Thoracic aorta (tissue), 2 donors: Measurements from ENCODE around the gene SLC32A1. TPM values are rescaled to one million over a fixed set of nuclear protein-coding genes. Genes with fewer than 3 reads are reported as not detected.

Source experiments
- ATAC-seq: fragments of 150-250 bp; one replicate; pipeline ENCODE4 v1.8.0; 2017; ENCODE audit warnings: low read depth; ENCODE audit not compliant: insufficient number of reproducible peaks, low FRiP score
- DNase-seq: peaks from one replicate; pipeline ENCODE4 v3.0.0-alpha.2; 2020; ENCODE audit warnings: low spot score
- H3K27ac ChIP-seq, 2 donors: fragments of 200-600 bp; sonication (generic); 1 replicate in 1 of 2; 2 replicates in 1 of 2; pipeline ENCODE4 v1.5.1; 2016; ENCODE audit warnings: mild to moderate bottlenecking in 2 of 2, moderate library complexity in 2 of 2
- H3K27me3 ChIP-seq: fragments of 200-600 bp; sonication (generic); replicated peaks from 2 replicates; pipeline ENCODE4 v1.6.0; 2016; ENCODE audit warnings: mild to moderate bottlenecking; ENCODE audit not compliant: insufficient read depth
- H3K36me3 ChIP-seq: fragments of 200-600 bp; sonication (generic); one replicate; pipeline ENCODE4 v1.5.1; 2016
- H3K4me1 ChIP-seq, 2 donors: fragments of 200-600 bp; sonication (generic); 1 replicate in 1 of 2; 2 replicates in 1 of 2; pipeline versions ENCODE4 v1.5.1 to v1.6.0; 2016; ENCODE audit warnings: low read depth in 2 of 2, mild to moderate bottlenecking in 1 of 2; ENCODE audit not compliant: control insufficient read depth in 1 of 2
- H3K4me3 ChIP-seq: fragments of 200-600 bp; sonication (generic); 2 replicates; pipeline ENCODE4 v1.5.1; 2016; ENCODE audit warnings: mild to moderate bottlenecking
- H3K9me3 ChIP-seq: fragments of 200-600 bp; sonication (generic); 2 replicates; pipeline ENCODE4 v1.5.1; 2016
- CTCF ChIP-seq: fragments of 200-600 bp; sonication (generic); IDR thresholded peaks from one replicate; pipeline ENCODE4 v1.5.1; 2019; ENCODE audit warnings: antibody characterized with exemption
- total RNA-seq, 2 donors: library from RNA; depleted of rRNA; stranded (reverse); fragments of >200 nt; gene quantifications; one replicate each; pipeline versions ENCODE4 v1.1.0 to v1.2.3, GENCODE V29; 2016

SLC32A1 gene
- total RNA-seq, 2 donors from 2014 or later, result not detected

DNA sequence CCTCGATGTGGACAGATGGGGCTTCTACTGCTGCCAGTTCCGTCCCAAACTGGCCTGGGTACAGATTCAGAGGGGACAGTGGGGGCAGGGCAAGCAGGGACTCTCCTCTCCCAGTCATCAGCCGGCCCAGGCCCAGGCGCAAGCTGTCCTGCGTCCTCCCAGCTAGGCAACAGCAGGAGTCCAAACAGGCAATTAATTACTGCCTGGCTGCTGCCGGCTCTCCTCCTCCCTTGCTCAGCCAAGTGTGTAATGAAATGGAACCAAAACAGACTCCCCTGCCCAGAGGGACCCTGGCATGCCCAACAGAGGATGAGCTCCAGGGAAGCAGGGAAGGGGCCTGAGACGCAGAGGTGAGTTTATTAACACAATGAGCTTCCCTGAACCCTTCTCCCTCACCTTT lies 17.8 kb upstream of the SLC32A1 start:
- Histone ChIP-seq H3K27me3 (no peaks in the 10 kb centered on the region), H3K27ac (no peak overlapping the region), H3K4me3 (no peak overlapping the region), H3K4me1 (no peaks in the 10 kb centered on the region), H3K36me3 (no peaks in the 10 kb centered on the region), H3K9me3 (no peaks in the 10 kb centered on the region)
- ATAC-seq (no peak), DNase-seq (no peak)
- no peak for TF ChIP-seq CTCF

- DNase-seq, result no peak
- no peak for ATAC-seq
- TF ChIP-seq CTCF, result no peak
- no peaks in the 10 kb centered on the region for H3K36me3 ChIP-seq
- H3K4me3 ChIP-seq, result no peak overlapping the region
- no peaks in the 10 kb centered on the region for H3K9me3 ChIP-seq
- H3K27ac ChIP-seq, result no peak overlapping the region
- H3K27me3 ChIP-seq, result no peaks in the 10 kb centered on the region
- H3K4me1 ChIP-seq, result no peaks in the 10 kb centered on the region
Observed at GRCh38 chr20:38714308-38714707, 10.0 kb upstream of the SLC32A1 start.

GRCh38 chr20:38715646-38716045 lies 8.6 kb upstream of the SLC32A1 start:
- no peaks in the 10 kb centered on the region for H3K9me3 ChIP-seq
- no peak overlapping the region for H3K4me3 ChIP-seq
- TF ChIP-seq CTCF, result no peak
- H3K27me3 ChIP-seq, result peaks cover under 1% of the 10 kb centered on the region
- no peak for DNase-seq
- ATAC-seq, result no peak
- no peaks in the 10 kb centered on the region for H3K36me3 ChIP-seq
- no peak overlapping the region for H3K27ac ChIP-seq
- H3K4me1 ChIP-seq, result no peaks in the 10 kb centered on the region

DNA sequence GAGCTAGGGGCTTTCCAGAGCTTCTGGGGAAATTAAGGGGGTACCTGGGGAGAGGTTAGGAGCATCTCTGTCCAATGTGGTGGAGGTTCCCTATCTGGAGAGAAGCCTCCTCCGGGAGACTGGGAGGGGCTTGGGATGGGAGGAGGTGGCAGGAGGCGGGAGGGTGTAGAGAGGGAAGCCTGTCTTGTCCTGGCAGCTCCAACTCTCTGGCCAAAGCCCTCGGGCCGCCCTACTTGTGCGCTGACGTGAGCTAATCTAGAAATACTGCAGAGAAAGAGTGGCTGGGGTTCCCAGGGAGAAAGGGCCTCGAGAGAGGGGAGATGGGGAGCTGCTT lies 1.6 kb upstream of the SLC32A1 start:
- Histone ChIP-seq H3K36me3 (no peaks in the 10 kb centered on the region), H3K27ac (no peak overlapping the region), H3K4me1 (peaks cover 0 to 18% of the 10 kb centered on the region in 2 donors), H3K27me3 (peaks cover 35% of the 10 kb centered on the region), H3K4me3 (no peak overlapping the region), H3K9me3 (no peaks in the 10 kb centered on the region)
- TF ChIP-seq CTCF, result no peak
- ATAC-seq (no peak), DNase-seq (no peak)

DNA sequence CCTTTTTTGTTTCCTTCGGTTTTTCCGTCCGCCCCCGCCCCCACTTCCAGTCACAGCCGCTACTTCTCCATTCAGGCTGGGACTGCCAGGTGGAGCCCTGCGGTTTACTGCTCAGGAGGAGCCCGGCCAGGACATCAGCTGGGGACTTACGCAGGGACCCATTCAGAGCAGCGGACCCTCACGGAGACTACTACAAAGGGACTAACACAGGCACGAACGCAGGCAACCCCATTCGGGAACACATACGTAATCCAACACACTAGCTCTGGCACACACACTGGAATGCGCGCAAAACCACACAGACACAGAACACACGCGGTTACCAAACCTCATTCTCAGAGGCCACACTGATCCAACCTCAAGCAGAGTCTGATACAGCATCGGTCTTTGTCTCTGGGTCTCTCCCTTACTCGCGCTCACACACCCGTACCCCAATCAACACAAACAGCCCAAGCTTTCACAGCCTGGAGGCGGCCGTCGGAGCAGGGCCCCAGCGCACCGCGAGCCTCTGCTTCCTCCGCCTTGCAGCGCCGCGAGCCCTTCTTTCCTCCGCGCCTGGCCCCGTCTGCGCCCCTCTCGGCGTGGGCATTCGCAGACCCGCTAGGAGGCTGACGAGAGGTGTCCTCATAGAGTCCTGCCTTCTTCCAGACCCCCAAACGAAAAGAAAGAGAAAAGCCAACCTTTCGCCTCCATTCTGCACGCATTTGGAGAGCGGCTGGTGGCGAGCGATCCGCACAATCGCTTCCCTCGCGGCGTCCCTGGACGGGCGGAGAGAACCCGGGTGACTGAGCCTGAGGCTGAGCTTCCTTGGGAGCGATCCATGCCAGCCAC lies 1.1 kb upstream of the SLC32A1 start:
- ATAC-seq (no peak), DNase-seq (no peak)
- TF ChIP-seq CTCF, result no peak
- Histone ChIP-seq H3K4me3 (no peak overlapping the region), H3K9me3 (no peaks in the 10 kb centered on the region), H3K4me1 (peaks cover 0 to 18% of the 10 kb centered on the region in 2 donors), H3K36me3 (no peaks in the 10 kb centered on the region), H3K27me3 (peaks cover 39% of the 10 kb centered on the region), H3K27ac (no peak overlapping the region)
